Calu3 (cell line): ENCODE measurements around the gene SYNE2. TPM values are rescaled to one million over a fixed set of nuclear protein-coding genes. Genes with fewer than 3 reads are reported as not detected.

Experiments
- BruUV-seq: library from RNA; stranded (reverse); fragments of 400-500 nt; replicated peaks from 2 replicates; lab custom pipeline; 2021; lab: Mats Ljungman, UMichigan
- CTCF ChIA-PET: fragments of 300-600 bp; sonication (Branson Sonifier 250); formaldehyde crosslinking; loops from one replicate; lab custom pipeline; 2022; ENCODE audit warnings: antibody characterized with exemption; lab: Charles Lee
- DNase-seq: peaks from one replicate; pipeline ENCODE4 v3.0.0; 2022
- H3K27ac Mint-ChIP-seq: one replicate; pipeline ENCODE4 v1.8.0; 2022; ENCODE audit warnings: mixed read lengths; ENCODE audit not compliant: unreplicated experiment
- H3K27me3 Mint-ChIP-seq: one replicate; pipeline ENCODE4 v1.8.0; 2022; ENCODE audit warnings: mixed read lengths; ENCODE audit not compliant: unreplicated experiment
- H3K36me3 Mint-ChIP-seq: one replicate; pipeline ENCODE4 v1.8.0; 2022; ENCODE audit warnings: mild to moderate bottlenecking, moderate library complexity, mixed read lengths; ENCODE audit not compliant: insufficient read depth, unreplicated experiment
- H3K4me1 Mint-ChIP-seq: one replicate; pipeline ENCODE4 v1.8.0; 2022; ENCODE audit warnings: mild to moderate bottlenecking, low read depth, mixed read lengths; ENCODE audit not compliant: unreplicated experiment
- H3K4me3 Mint-ChIP-seq: one replicate; pipeline ENCODE4 v1.8.0; 2022; ENCODE audit warnings: mild to moderate bottlenecking, low read depth, moderate library complexity, mixed read lengths; ENCODE audit not compliant: unreplicated experiment
- H3K9me3 Mint-ChIP-seq: one replicate; pipeline ENCODE4 v1.8.0; 2022; ENCODE audit warnings: low read depth, mixed read lengths; ENCODE audit not compliant: unreplicated experiment
- CTCF ChIP-seq: fragments of 200-600 bp; IDR thresholded peaks from one replicate; pipeline ENCODE4 v1.8.0; 2022; ENCODE audit warnings: antibody characterized with exemption; ENCODE audit not compliant: unreplicated experiment
- intact Hi-C: fragments of 100-400 bp; cut with micrococcal nuclease; formaldehyde crosslinking; loops from one replicate; pipeline ENCODE4 v1.10.0; 2022; ENCODE audit not compliant: unreplicated experiment
- total RNA-seq: library from RNA; stranded (reverse); gene quantifications from 2 replicates; pipeline ENCODE4 v1.2.3, GENCODE V29; 2022

The SYNE2 gene
- total RNA-seq, 1 experiment from 2014 or later, result 171 TPM

DNA sequence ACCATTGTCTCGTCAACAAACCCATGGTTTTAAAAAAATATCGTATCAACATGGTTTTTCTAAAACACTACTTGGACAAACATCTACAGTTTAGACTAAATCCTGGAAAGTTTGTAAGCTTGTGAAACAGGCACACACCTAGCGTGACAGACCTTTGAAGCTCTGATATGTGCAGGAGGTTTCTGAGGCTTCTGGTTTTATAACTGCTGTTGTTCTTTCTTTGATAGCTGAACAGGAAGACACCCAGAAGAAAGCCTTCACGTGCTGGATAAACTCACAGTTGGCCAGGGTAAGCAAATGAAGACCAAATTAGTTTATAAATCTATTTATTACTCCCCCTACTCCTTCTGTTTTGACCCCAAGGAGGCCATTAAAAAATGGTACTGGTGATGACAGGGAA, 87.6 kb downstream of the SYNE2 start:
- BruUV-seq, result no TSS peak
- Mint-ChIP-seq H3K4me3 (no peak overlapping the region), H3K27me3 (no peaks in the 10 kb centered on the region), H3K27ac (no peak overlapping the region), H3K9me3 (no peaks in the 10 kb centered on the region), H3K36me3 (peaks cover 13% of the 10 kb centered on the region), H3K4me1 (no peaks in the 10 kb centered on the region)
- CTCF ChIA-PET, result interaction anchor here (1.1 kb wide), 1 partner anchor 10 kb away, joined by 3 read pairs; no protein-coding TSS in a partner anchor
- no peak for TF ChIP-seq CTCF
- intact Hi-C loops, result no loop called here
- no peak for DNase-seq

DNA sequence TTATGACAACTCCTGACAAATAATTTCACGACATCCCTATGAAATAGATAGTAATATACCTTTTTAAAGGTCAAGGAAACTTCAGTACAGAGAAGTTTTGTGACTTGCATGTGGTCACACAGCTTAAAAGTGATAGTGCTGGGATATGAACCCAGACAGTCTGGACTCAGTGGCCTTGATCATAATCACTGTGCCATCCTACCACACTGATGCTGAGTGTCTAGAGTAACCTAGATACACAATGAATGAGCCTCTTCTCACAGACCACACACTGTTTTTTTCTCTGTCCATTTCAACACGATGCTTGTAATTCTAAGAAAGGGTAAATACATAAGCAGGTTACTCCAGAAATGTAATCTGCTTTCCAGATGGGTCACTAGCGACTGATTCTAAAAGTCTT, 88.2 kb downstream of the SYNE2 start:
- DNase-seq, result no peak
- Mint-ChIP-seq H3K27ac (no peak overlapping the region), H3K4me3 (no peak overlapping the region), H3K27me3 (no peaks in the 10 kb centered on the region), H3K36me3 (peaks cover 13% of the 10 kb centered on the region), H3K4me1 (no peaks in the 10 kb centered on the region), H3K9me3 (no peaks in the 10 kb centered on the region)
- no peak for TF ChIP-seq CTCF
- BruUV-seq, result no TSS peak
- intact Hi-C loops, result no loop called here
- CTCF ChIA-PET, result no interaction called here

DNA sequence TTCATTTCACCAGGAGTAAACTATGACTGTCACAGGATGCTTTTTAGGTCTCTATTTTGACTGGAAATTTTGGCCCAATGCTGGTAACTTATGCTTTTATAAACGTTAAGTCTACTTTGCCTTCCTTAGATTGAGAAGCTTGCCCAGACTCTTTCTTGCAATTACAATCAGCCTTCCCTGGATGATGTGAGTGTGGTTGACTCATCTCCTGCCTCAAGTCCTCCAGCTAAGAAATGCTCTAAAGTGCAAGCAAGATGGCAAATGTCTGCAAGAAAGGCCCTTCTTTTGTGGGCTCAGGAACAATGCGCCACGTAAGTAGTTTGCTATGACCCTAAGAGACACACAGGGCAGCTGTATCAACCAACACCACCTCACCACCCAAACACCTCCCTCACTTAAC, 96.9 kb downstream of the SYNE2 start:
- no peak for DNase-seq
- peaks cover 4% of the 10 kb centered on the region for H3K36me3 Mint-ChIP-seq
- intact Hi-C loops, result no loop called here
- no peak for TF ChIP-seq CTCF
- CTCF ChIA-PET, result interaction anchor here (0.6 to 1.0 kb wide), 2 partner anchors 9 to 19 kb away, joined by 3 read pairs; no protein-coding TSS in a partner anchor
- H3K9me3 Mint-ChIP-seq, result no peaks in the 10 kb centered on the region
- no peak overlapping the region for H3K4me3 Mint-ChIP-seq
- no peaks in the 10 kb centered on the region for H3K4me1 Mint-ChIP-seq
- H3K27ac Mint-ChIP-seq, result no peak overlapping the region
- no TSS peak for BruUV-seq
- no peaks in the 10 kb centered on the region for H3K27me3 Mint-ChIP-seq

DNA sequence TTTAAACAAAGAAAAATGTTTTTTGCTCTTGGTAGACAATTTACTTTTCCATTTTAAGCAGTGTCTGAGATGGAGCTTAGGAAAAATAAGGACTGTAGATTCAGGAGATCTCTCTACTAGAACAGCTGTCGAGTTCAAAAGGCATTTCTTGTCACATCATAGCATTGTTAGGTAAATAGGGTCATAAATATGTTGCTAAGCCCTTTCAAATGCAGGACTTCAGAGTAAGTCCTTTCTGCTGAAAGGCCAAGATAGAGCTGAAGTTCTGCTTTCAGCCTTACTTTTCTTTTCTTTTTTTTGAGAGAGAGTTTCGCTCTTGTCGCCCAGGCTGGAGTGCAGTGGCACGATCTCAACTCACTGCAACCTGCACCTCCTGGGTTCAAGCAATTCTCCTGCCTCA, 98.2 kb downstream of the SYNE2 start:
- CTCF ChIA-PET, result no interaction called here
- H3K27ac Mint-ChIP-seq, result no peak overlapping the region
- H3K9me3 Mint-ChIP-seq, result no peaks in the 10 kb centered on the region
- BruUV-seq, result no TSS peak
- no peak for TF ChIP-seq CTCF
- no peaks in the 10 kb centered on the region for H3K4me1 Mint-ChIP-seq
- no peak overlapping the region for H3K4me3 Mint-ChIP-seq
- DNase-seq, result no peak
- intact Hi-C loops, result no loop called here
- peaks cover 4% of the 10 kb centered on the region for H3K36me3 Mint-ChIP-seq
- H3K27me3 Mint-ChIP-seq, result no peaks in the 10 kb centered on the region
